Endodermal cell (in vitro differentiated cells): Measurements from ENCODE around the gene TBCD. TPM values are rescaled to one million over a fixed set of nuclear protein-coding genes. Genes with fewer than 3 reads are reported as not detected.

Experiments used
- DNase-seq: peaks from one replicate; pipeline ENCODE4 v3.0.0-alpha.2; 2017
- H3K27ac ChIP-seq: 2 replicates; pipeline ENCODE4 v1.5.1; 2013; ENCODE audit warnings: mild to moderate bottlenecking, low read depth, low read length, moderate library complexity
- H3K27me3 ChIP-seq: 2 replicates; pipeline ENCODE4 v1.6.1; 2013; ENCODE audit warnings: mild to moderate bottlenecking, low read length, moderate library complexity; ENCODE audit not compliant: insufficient read depth, control insufficient read depth, poor library complexity, severe bottlenecking
- H3K36me3 ChIP-seq: 2 replicates; pipeline ENCODE4 v1.7.0; 2013; ENCODE audit warnings: mild to moderate bottlenecking, low read length, moderate library complexity; ENCODE audit not compliant: control insufficient read depth, insufficient read depth
- H3K4me1 ChIP-seq: one replicate; pipeline ENCODE4 v1.7.0; 2013; ENCODE audit warnings: low read length; ENCODE audit not compliant: control insufficient read depth, insufficient read depth
- H3K4me3 ChIP-seq: 2 replicates; pipeline ENCODE4 v1.5.1; 2013; ENCODE audit warnings: mild to moderate bottlenecking, low read length, moderate library complexity
- H3K9ac ChIP-seq: 2 replicates; pipeline ENCODE4 v1.6.1; 2013; ENCODE audit warnings: mild to moderate bottlenecking, low read length, moderate library complexity; ENCODE audit not compliant: poor library complexity, severe bottlenecking; ENCODE audit errors: extremely low read depth
- H3K9me3 ChIP-seq: 2 replicates; pipeline ENCODE4 v1.6.1; 2013; ENCODE audit warnings: mild to moderate bottlenecking, low read length, moderate library complexity; ENCODE audit not compliant: control insufficient read depth
- H3K27ac Mint-ChIP-seq: 2 replicates; pipeline ENCODE4 v1.8.0; 2020; ENCODE audit warnings: mixed read lengths
- H3K27me3 Mint-ChIP-seq: 2 replicates; pipeline ENCODE4 v1.8.0; 2021; ENCODE audit warnings: mild to moderate bottlenecking, mixed read lengths; ENCODE audit not compliant: insufficient read depth
- H3K36me3 Mint-ChIP-seq: 2 replicates; pipeline ENCODE4 v1.8.0; 2020; ENCODE audit warnings: low read depth, mixed read lengths
- H3K4me1 Mint-ChIP-seq: 2 replicates; pipeline ENCODE4 v1.8.0; 2020; ENCODE audit warnings: mixed read lengths
- H3K4me3 Mint-ChIP-seq: 2 replicates; pipeline ENCODE4 v1.8.0; 2020; ENCODE audit warnings: mild to moderate bottlenecking, moderate library complexity, mixed read lengths
- H3K9me3 Mint-ChIP-seq: 2 replicates; pipeline ENCODE4 v1.8.0; 2020; ENCODE audit warnings: mild to moderate bottlenecking, mixed read lengths
- WGBS, 2 experiments: methylation state at CpG; one replicate each; pipeline versions ENCODE4 v1.1.5 to v1.1.7; 2013; ENCODE audit warnings: missing lambda C conversion rate in 2 of 2, mixed read lengths in 1 of 2; ENCODE audit not compliant: insufficient coverage in 1 of 2, insufficient read length in 1 of 2; 5-methylcytosine and 5-hydroxymethylcytosine counted together
- total RNA-seq, 2 donors: library from RNA; stranded (reverse); fragmentation: NEBNext Ultra II Directional in 1 of 2; extraction: Animal tissue kit (Norgen Biotek cat#: 25700) in 1 of 2; gene quantifications; 2 replicates in 1 of 2; 3 replicates in 1 of 2; pipeline ENCODE4 v1.2.1, GENCODE V29; 2021
- TF ChIP-seq, protein P1 (sequence below): fragments of 200-600 bp; sonication (generic); conservative IDR thresholded peaks from 2 replicates; pipeline ENCODE4 v1.5.0; 2021; ENCODE audit warnings: antibody characterized with exemption, mild to moderate bottlenecking

The TBCD gene
- total RNA-seq, 2 donors from 2014 or later = 107 TPM

DNA sequence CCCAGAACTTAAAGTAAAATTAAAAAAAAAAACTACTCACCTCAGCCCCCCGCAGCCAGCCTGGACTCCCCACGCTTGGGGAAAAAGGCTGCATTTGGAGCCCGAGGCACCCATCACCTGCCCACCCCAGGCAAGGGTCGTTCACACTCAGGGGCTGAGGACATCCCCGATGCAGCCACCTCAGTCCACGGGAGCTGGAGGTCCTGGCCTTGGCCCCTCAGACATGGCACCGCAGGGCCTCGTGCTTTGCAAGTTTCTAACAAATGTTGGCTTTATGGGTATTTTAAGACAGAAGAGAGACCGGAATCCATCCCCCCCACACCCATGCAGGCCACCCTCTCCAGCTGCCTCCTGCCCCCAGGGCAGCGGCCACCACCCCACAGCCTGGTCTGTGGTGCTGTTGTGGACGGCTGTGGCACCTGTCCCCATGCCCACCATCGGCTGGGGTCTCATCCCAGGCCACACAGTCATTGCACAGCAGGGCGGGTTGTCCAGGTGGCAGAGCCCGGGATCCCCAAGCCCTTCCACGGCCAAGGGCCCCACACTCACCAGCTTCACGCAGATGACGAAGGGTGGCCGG is 204.4 kb downstream of the TBCD start:
- H3K36me3 Mint-ChIP-seq = peaks cover 53% of the 10 kb centered on the region
- no peaks in the 10 kb centered on the region for H3K4me1 ChIP-seq
- H3K9me3 ChIP-seq = peaks cover 35% of the 10 kb centered on the region
- no peak overlapping the region for H3K27ac Mint-ChIP-seq
- 96 to 100% methylated on average over 1 to 18 of the region's 18 CpGs for WGBS, 2 experiments
- H3K9ac ChIP-seq = no peak overlapping the region
- DNase-seq = no peak
- peaks cover 47% of the 10 kb centered on the region for H3K9me3 Mint-ChIP-seq
- H3K27ac ChIP-seq = no peak overlapping the region
- H3K4me3 Mint-ChIP-seq = no peak overlapping the region
- H3K4me1 Mint-ChIP-seq = no peaks in the 10 kb centered on the region
- TF ChIP-seq, protein P1, sequence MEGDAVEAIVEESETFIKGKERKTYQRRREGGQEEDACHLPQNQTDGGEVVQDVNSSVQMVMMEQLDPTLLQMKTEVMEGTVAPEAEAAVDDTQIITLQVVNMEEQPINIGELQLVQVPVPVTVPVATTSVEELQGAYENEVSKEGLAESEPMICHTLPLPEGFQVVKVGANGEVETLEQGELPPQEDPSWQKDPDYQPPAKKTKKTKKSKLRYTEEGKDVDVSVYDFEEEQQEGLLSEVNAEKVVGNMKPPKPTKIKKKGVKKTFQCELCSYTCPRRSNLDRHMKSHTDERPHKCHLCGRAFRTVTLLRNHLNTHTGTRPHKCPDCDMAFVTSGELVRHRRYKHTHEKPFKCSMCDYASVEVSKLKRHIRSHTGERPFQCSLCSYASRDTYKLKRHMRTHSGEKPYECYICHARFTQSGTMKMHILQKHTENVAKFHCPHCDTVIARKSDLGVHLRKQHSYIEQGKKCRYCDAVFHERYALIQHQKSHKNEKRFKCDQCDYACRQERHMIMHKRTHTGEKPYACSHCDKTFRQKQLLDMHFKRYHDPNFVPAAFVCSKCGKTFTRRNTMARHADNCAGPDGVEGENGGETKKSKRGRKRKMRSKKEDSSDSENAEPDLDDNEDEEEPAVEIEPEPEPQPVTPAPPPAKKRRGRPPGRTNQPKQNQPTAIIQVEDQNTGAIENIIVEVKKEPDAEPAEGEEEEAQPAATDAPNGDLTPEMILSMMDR = no peak
- peaks cover 2% of the 10 kb centered on the region for H3K36me3 ChIP-seq
- H3K4me3 ChIP-seq = no peak overlapping the region
- no peaks in the 10 kb centered on the region for H3K27me3 ChIP-seq
- no peaks in the 10 kb centered on the region for H3K27me3 Mint-ChIP-seq

DNA sequence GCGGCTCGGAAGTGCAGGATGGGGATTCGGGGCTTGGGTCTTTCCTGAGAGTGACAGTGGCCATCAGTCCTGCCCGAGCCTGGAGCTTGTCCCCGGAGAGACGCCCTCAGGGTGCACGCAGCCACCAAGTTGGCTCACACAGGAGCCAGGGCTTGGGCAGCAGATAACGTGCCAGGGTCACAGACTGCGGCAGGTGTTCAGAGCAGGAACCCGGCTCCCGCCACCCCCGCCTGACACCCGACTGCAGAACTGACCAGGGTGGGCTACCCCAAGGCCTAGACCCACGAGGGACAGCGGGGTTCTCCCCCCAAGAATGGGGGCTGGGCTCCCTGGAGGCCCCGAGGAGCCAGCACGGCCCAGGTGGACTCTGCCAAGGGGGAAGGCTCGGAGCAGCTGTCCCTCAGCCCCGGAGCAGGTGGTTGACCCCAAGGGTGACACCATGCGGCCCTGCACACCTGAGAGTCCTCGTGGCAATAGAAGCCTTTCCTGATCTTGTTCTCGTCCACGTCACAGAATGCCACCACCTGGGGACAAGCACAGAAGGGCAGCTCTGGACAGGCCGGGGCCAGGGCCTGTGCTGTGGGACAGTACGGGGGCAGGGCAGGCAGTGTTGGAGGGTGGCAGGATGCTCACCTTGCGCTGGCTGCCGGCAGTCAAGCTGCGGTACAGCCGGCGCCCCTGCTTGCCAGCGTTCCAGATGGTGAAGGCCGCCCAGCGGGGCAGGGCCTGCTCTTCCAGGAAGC is 205.0 kb downstream of the TBCD start:
- H3K4me1 ChIP-seq = no peaks in the 10 kb centered on the region
- H3K27me3 ChIP-seq = no peaks in the 10 kb centered on the region
- peaks cover 30% of the 10 kb centered on the region for H3K9me3 ChIP-seq
- no peak overlapping the region for H3K9ac ChIP-seq
- H3K27ac Mint-ChIP-seq = no peak overlapping the region
- H3K27ac ChIP-seq = no peak overlapping the region
- peaks cover 42% of the 10 kb centered on the region for H3K9me3 Mint-ChIP-seq
- DNase-seq = no peak
- H3K36me3 ChIP-seq = peaks cover 2% of the 10 kb centered on the region
- TF ChIP-seq, protein P1 = no peak
- H3K4me1 Mint-ChIP-seq = no peaks in the 10 kb centered on the region
- H3K36me3 Mint-ChIP-seq = peaks cover 48% of the 10 kb centered on the region
- no peak overlapping the region for H3K4me3 ChIP-seq
- H3K4me3 Mint-ChIP-seq = no peak overlapping the region
- no peaks in the 10 kb centered on the region for H3K27me3 Mint-ChIP-seq
- 93 to 96% methylated on average over 24 to 33 of the region's 33 CpGs for WGBS, 2 experiments

DNA sequence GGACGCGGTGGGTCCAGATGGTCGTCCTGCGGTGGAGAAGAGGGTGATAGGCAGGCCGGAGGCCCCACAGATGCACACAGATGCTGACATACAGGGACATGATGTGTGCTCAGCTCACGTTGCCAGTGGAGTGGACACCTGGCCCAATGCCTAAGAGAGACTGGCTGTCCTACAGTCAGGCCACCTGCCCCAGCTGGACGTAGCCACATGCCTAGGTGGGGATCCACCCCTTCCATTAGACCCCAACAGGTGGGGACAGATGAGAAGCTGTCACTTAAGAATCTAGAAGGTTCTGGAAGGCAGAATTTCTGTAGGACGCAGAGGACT is 205.6 kb downstream of the TBCD start:
- Mint-ChIP-seq H3K9me3 (peaks cover 37% of the 10 kb centered on the region), H3K4me1 (no peaks in the 10 kb centered on the region), H3K4me3 (no peak overlapping the region), H3K27me3 (no peaks in the 10 kb centered on the region), H3K27ac (no peak overlapping the region), H3K36me3 (peaks cover 43% of the 10 kb centered on the region)
- TF ChIP-seq, protein P1 = no peak
- no peaks in the 10 kb centered on the region for H3K27me3 ChIP-seq
- no peak for DNase-seq
- H3K9me3 ChIP-seq = peaks cover 25% of the 10 kb centered on the region
- H3K27ac ChIP-seq = no peak overlapping the region
- H3K4me3 ChIP-seq = no peak overlapping the region
- no peaks in the 10 kb centered on the region for H3K4me1 ChIP-seq
- 96 to 97% methylated on average over 6 to 8 of the region's 8 CpGs for WGBS, 2 experiments
- peaks cover 2% of the 10 kb centered on the region for H3K36me3 ChIP-seq
- no peak overlapping the region for H3K9ac ChIP-seq
